Measurements from ENCODE around the gene ANKH.
"Not testable (repeated sequence)": the region's sequence is repeated elsewhere in the genome, so short reads cannot be mapped to it uniquely, and the experiment has no call there.

The ANKH gene

GRCh38 chr5:14840624-14841023 is 31.0 kb downstream of the ANKH start:
- peaks cover under 1% of the 10 kb centered on the region for H3K4me1 ChIP-seq (ENCODE audit: control insufficient read depth, low read length)
- peaks cover 30% of the 10 kb centered on the region for H3K79me2 ChIP-seq (ENCODE audit: control insufficient read depth, low read length)
- H4K20me1 ChIP-seq (ENCODE audit: control insufficient read depth, insufficient read depth, low read depth, low read length): no peaks in the 10 kb centered on the region
- no peak for TF ChIP-seq EZH2phosphoT487 (IDR thresholded peaks at IDR 0.05; ENCODE audit: borderline replicate concordance, low read length)
- TF ChIP-seq CTCF (IDR thresholded peaks at IDR 0.05; ENCODE audit: low read depth, low read length, poor library complexity, severe bottlenecking): no peak
- H3K27ac ChIP-seq (ENCODE audit: low read depth, low read length): no peak overlapping the region
- H3K4me2 ChIP-seq (ENCODE audit: low read length): no peak overlapping the region
- no peaks in the 10 kb centered on the region for H3K9me3 ChIP-seq (ENCODE audit: control insufficient read depth, insufficient read depth, low read length)
- no peaks in the 10 kb centered on the region for H3F3A ChIP-seq (ENCODE audit: control insufficient read depth, insufficient read depth)
- peaks cover 12% of the 10 kb centered on the region for H3K36me3 ChIP-seq (ENCODE audit: control insufficient read depth, low read length)
- H3K9me2 ChIP-seq (replicated peaks; ENCODE audit: control insufficient read depth, low read length): no peaks in the 10 kb centered on the region
- no peak overlapping the region for H3K4me3 ChIP-seq (ENCODE audit: low read length)
- no peaks in the 10 kb centered on the region for H3K27me3 ChIP-seq (ENCODE audit: control insufficient read depth, low read length)

- peaks cover 8% of the 10 kb centered on the region; the same call in 1 of the 2 replicates for H4K20me1 ChIP-seq (ENCODE audit: control insufficient read depth, insufficient read depth, low read depth, low read length)
- no peak overlapping the region for H3K4me3 ChIP-seq (ENCODE audit: low read length)
- no peaks in the 10 kb centered on the region for H3K9me2 ChIP-seq (replicated peaks; ENCODE audit: control insufficient read depth, low read length)
- peaks cover 12% of the 10 kb centered on the region for H3K36me3 ChIP-seq (ENCODE audit: control insufficient read depth, low read length)
- peaks cover 9% of the 10 kb centered on the region for H3K4me1 ChIP-seq (ENCODE audit: control insufficient read depth, low read length)
- peaks cover 47% of the 10 kb centered on the region for H3K79me2 ChIP-seq (ENCODE audit: control insufficient read depth, low read length)
- no peak overlapping the region for H3K27ac ChIP-seq (ENCODE audit: low read depth, low read length)
- no peaks in the 10 kb centered on the region for H3F3A ChIP-seq (ENCODE audit: control insufficient read depth, insufficient read depth)
- peak; percentile 13 for TF ChIP-seq CTCF (IDR thresholded peaks at IDR 0.05; ENCODE audit: low read depth, low read length, poor library complexity, severe bottlenecking)
- TF ChIP-seq EZH2phosphoT487 (IDR thresholded peaks at IDR 0.05; ENCODE audit: borderline replicate concordance, low read length): no peak
- H3K4me2 ChIP-seq (ENCODE audit: low read length): no peak overlapping the region
- no peaks in the 10 kb centered on the region for H3K9me3 ChIP-seq (ENCODE audit: control insufficient read depth, insufficient read depth, low read length)
- no peaks in the 10 kb centered on the region for H3K27me3 ChIP-seq (ENCODE audit: control insufficient read depth, low read length)
Measured at GRCh38 chr5:14838396-14839319, 32.9 kb downstream of the ANKH start.

- not testable (repeated sequence) for H3K27ac ChIP-seq (ENCODE audit: low read depth, low read length); H3K9me2 ChIP-seq (replicated peaks; ENCODE audit: control insufficient read depth, low read length); H3K9me3 ChIP-seq (ENCODE audit: control insufficient read depth, insufficient read depth, low read length); H3K27me3 ChIP-seq (ENCODE audit: control insufficient read depth, low read length); H3F3A ChIP-seq (ENCODE audit: control insufficient read depth, insufficient read depth); H3K4me3 ChIP-seq (ENCODE audit: low read length); H3K4me1 ChIP-seq (ENCODE audit: control insufficient read depth, low read length); H3K4me2 ChIP-seq (ENCODE audit: low read length)
- H3K36me3 ChIP-seq (ENCODE audit: control insufficient read depth, low read length): peaks cover 12% of the 10 kb centered on the region
- peaks cover 11% of the 10 kb centered on the region; the same call in 1 of the 2 replicates for H4K20me1 ChIP-seq (ENCODE audit: control insufficient read depth, insufficient read depth, low read depth, low read length)
- H3K79me2 ChIP-seq (ENCODE audit: control insufficient read depth, low read length): peaks cover 53% of the 10 kb centered on the region
Measured at GRCh38 chr5:14837423-14838122, 34.0 kb downstream of the ANKH start.

Data from DOHH2 (cell line).